ENCODE data around the gene GPR150. TPM values are rescaled to one million over a fixed set of nuclear protein-coding genes. Genes with fewer than 3 reads are reported as not detected.

Gene GPR150
- total and polyA plus RNA-seq, 2 of the 4 experiments (the other 2 are of a cell fraction): under 0.01 to 0.10 TPM

GRCh38 chr5:95581576-95581975 lies 38.3 kb upstream of the GPR150 start:
- Histone ChIP-seq H4K91ac (ENCODE audit: insufficient read depth, low read depth, low read length) (no peak overlapping the region), H3K9me3 (ENCODE audit: control insufficient read depth, insufficient read depth, low read length) (no peaks in the 10 kb centered on the region), H3K4me1 (ENCODE audit: control insufficient read depth, insufficient read depth, low read length) (no peaks in the 10 kb centered on the region), H4K5ac (ENCODE audit: low read depth, low read length) (no peak overlapping the region), H3K36me3 (ENCODE audit: control insufficient read depth, insufficient read depth, low read length) (no peaks in the 10 kb centered on the region), H4K8ac (ENCODE audit: low read depth in 2 of 2, low read length in 2 of 2) (no peak overlapping the region), H2BK5ac (ENCODE audit: low read depth, low read length, poor library complexity, severe bottlenecking) (no peak overlapping the region), H3K9ac (ENCODE audit: low read depth, low read length) (no peak overlapping the region), H3K4ac (ENCODE audit: low read depth, low read length) (no peak overlapping the region), H3K79me1 (ENCODE audit: low read depth in 1 of 2, low read length in 2 of 2) (peaks cover 7 to 16% of the 10 kb centered on the region in 2 experiments), H3K18ac (ENCODE audit: low read depth, low read length) (no peak overlapping the region), H3K9me1 (ENCODE audit: insufficient read depth, low read length) (no peaks in the 10 kb centered on the region), H3K14ac (replicated peaks; ENCODE audit: low read depth, low read length) (no peak overlapping the region), H2AK9ac (replicated peaks; ENCODE audit: low read depth, low read length, poor library complexity) (no peak overlapping the region), H3K56ac (ENCODE audit: extremely low read depth, insufficient read depth, low read length) (no peak overlapping the region), H2AK5ac (ENCODE audit: low read depth, low read length) (no peak overlapping the region), H2AFZ (replicated peaks; ENCODE audit: low read length, poor library complexity) (no peak overlapping the region), H2BK20ac (ENCODE audit: low read depth, low read length) (no peak overlapping the region), H3K23ac (ENCODE audit: low read depth, low read length) (no peak overlapping the region), H2BK15ac (ENCODE audit: low read depth, low read length) (no peak overlapping the region), H3K27me3 (ENCODE audit: control insufficient read depth, insufficient read depth, low read length) (no peaks in the 10 kb centered on the region), H3K4me3 (ENCODE audit: insufficient read depth, low read depth, low read length) (no peak overlapping the region), H4K20me1 (ENCODE audit: insufficient read depth, low read length) (no peaks in the 10 kb centered on the region), H3K4me2 (ENCODE audit: low read depth, low read length) (no peak overlapping the region), H2BK120ac (ENCODE audit: low read depth, low read length) (no peak overlapping the region), H3K27ac (ENCODE audit: insufficient read depth, low read length) (no peak overlapping the region)
- TF ChIP-seq MAZ (IDR thresholded peaks at IDR 0.05; ENCODE audit: borderline replicate concordance, low read depth, low read length) (no peak), FOS (IDR thresholded peaks at IDR 0.05; ENCODE audit: low read depth, low read length) (no peak), CEBPB (IDR thresholded peaks at IDR 0.05; ENCODE audit: low read depth, low read length) (no peak), RCOR1 (IDR thresholded peaks at IDR 0.05; ENCODE audit: insufficient replicate concordance, low read length) (no peak), BHLHE40 (IDR thresholded peaks at IDR 0.05; ENCODE audit: low read depth, low read length) (no peak), MXI1 (IDR thresholded peaks at IDR 0.05; ENCODE audit: borderline replicate concordance, low read depth, low read length) (no peak), NFE2L2 (IDR thresholded peaks at IDR 0.05; ENCODE audit: low read depth, low read length) (no peak), SMC3 (IDR thresholded peaks at IDR 0.05; ENCODE audit: low read depth, low read length) (no peak), USF2 (IDR thresholded peaks at IDR 0.05; ENCODE audit: low read depth, low read length) (no peak), RFX5 (IDR thresholded peaks at IDR 0.05; ENCODE audit: low read depth, low read length) (no peak)
- no peak for DNase-seq
- intact Hi-C loops (cut with micrococcal nuclease): no loop called here
- no TSS peak for BruUV-seq (replicated peaks)
- no peak for ATAC-seq (ENCODE audit: low read depth)
- ChIA-PET POLR2A (ENCODE audit: unreplicated experiment) (no interaction called here), CTCF (no interaction called here)
- dilution Hi-C loops (cut with HindIII; ENCODE audit: low sequenced_read_pairs, unreplicated experiment): no loop called here
- no CpG with 5 or more reads among the region's 2 CpGs for WGBS, 2 experiments (ENCODE audit: extremely low coverage in 2 of 2, insufficient read length in 1 of 2)
- in situ Hi-C loops (cut with MboI; ENCODE audit: low sequenced_read_pairs): no loop called here

All from IMR-90 (cell line).